LNCaP clone FGC (cell line): Measurements from ENCODE around the gene TNIK.

ENCODE experiments used
- DNase-seq: peaks from one replicate; pipeline ENCODE4 v3.0.0-alpha.2; 2011; ENCODE audit warnings: low read depth
- H3K4me3 ChIP-seq: 2 replicates; pipeline ENCODE4 v1.5.1; 2011; ENCODE audit warnings: mild to moderate bottlenecking, low read depth, low read length, control low read depth
- TF ChIP-seq, protein P1 (sequence below): IDR thresholded peaks from 2 replicates; pipeline ENCODE4 v1.5.1; 2012; ENCODE audit warnings: mild to moderate bottlenecking; ENCODE audit not compliant: control insufficient read depth, insufficient read depth; ENCODE audit errors: extremely low read depth

The TNIK gene

DNA sequence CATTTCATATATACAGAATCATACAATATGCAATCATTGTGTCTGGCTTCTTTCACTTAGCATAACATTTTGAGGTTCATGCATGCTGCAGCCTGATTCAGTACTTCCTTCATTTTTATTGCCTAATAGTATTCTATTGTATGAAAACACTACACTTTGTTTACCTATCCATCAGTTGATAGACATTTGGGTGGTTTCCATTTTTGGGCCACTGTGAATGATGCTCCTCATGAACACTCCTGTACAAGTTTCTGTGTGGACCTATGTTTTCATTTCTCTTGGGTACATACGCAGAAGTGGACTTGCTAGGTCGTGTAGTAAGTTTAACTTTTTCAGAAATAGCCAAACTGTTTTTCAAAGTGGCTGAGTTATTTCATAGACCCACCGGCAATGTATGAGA lies 18.8 kb downstream of the TNIK start:
- TF ChIP-seq, protein P1, sequence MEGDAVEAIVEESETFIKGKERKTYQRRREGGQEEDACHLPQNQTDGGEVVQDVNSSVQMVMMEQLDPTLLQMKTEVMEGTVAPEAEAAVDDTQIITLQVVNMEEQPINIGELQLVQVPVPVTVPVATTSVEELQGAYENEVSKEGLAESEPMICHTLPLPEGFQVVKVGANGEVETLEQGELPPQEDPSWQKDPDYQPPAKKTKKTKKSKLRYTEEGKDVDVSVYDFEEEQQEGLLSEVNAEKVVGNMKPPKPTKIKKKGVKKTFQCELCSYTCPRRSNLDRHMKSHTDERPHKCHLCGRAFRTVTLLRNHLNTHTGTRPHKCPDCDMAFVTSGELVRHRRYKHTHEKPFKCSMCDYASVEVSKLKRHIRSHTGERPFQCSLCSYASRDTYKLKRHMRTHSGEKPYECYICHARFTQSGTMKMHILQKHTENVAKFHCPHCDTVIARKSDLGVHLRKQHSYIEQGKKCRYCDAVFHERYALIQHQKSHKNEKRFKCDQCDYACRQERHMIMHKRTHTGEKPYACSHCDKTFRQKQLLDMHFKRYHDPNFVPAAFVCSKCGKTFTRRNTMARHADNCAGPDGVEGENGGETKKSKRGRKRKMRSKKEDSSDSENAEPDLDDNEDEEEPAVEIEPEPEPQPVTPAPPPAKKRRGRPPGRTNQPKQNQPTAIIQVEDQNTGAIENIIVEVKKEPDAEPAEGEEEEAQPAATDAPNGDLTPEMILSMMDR: no peak
- DNase-seq: no peak
- H3K4me3 ChIP-seq: no peak overlapping the region

- DNase-seq: no peak
- TF ChIP-seq, protein P1: no peak
These were observed 20.2 kb downstream of the TNIK start for GRCh38 chr3:171439996-171440395.

DNA sequence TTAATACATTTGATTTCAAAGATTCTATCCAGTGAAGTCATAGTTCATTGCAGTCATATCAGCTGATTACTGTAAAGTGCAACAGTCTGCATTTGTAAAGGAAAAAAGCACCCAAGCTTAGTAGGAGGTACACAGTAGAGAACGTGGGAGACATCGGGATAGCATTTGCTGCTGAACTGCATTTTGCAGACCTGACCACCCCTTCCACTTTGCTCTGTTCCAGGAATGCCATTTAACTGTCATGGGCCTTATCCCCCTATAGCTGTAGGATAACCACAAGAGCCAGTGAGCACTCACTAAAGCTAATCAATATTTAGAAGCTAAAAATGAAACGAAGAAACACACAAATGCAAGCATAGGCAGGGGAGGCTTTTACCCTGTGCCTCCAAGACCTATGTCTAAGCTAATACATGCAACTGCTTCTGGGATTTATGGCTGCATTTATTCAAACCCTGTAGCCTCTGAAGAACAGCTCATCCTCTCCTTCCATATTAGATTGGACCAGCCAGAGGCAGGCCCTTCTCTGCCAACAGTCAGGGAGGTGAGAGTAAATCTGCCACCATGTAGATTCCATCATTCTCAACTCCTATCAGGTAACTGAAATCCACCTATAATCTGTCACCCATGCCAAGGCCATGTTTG lies 23.0 kb downstream of the TNIK start:
- H3K4me3 ChIP-seq: no peak overlapping the region
- TF ChIP-seq, protein P1: no peak

More at GRCh38 chr3:171439996-171440395, 20.2 kb downstream of the TNIK start:
- H3K4me3 ChIP-seq: no peak overlapping the region

DNA sequence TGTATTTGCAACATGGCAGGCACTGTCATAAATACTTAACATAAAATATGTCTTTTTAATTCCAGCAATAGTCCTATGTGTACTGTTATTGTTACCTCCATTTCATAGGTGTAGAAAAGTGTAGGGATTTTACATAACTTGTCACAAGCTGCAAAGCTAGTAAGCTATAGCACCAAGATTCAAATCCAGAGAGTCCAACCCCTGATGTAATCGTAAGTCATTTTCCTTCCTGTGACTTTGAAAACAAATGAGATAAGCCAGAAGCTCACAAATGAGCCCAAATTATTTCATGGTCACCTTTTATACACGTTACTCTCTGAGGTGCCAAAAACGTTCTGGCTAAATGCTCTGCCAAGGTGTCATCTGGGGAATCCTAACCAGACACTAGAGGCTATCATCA lies 23.8 kb downstream of the TNIK start:
- H3K4me3 ChIP-seq: no peak overlapping the region
- no peak for DNase-seq
- TF ChIP-seq, protein P1: no peak

More for the DNA sequence above, 23.0 kb downstream of the TNIK start:
- DNase-seq: no peak

DNA sequence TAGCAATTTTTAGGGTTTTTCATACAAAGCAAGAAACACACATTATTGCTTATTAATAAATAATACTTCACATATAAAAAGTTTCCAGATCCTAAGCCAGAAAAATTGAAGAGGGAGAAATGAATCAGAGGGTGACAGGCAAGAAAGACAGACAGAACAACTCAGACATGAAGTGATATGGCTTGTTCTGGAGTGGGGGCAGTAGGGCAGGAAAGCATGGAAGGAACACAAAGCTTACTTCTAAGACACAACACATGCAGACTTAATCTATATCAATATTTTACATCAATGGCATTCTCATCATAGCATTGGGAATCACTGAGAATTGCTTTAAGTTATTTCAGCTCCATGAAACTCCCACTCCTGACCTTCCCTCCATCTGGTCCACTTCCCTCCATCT lies 24.4 kb downstream of the TNIK start:
- no peak overlapping the region for H3K4me3 ChIP-seq
- TF ChIP-seq, protein P1: no peak
- DNase-seq: no peak

DNA sequence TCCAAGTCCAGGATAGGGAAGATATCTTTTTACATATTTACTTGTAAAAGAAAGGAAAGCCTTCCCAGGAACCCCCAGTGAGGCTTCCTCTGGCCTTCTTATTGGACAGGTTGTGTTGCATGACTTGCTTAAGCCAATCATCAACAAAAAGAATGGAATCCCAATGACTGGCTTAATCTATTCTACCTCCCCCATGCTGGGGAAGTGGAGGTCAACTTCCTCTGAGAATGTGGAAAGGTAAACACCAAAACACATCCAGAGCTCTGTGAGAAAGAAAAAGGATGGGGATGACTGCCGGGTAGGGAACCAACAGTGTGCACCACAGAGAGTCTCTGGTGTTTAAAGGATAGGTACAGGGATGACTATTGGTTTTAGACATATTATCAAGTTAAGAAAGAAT lies 25.1 kb downstream of the TNIK start:
- no peak for DNase-seq
- H3K4me3 ChIP-seq: no peak overlapping the region
- TF ChIP-seq, protein P1: no peak

DNA sequence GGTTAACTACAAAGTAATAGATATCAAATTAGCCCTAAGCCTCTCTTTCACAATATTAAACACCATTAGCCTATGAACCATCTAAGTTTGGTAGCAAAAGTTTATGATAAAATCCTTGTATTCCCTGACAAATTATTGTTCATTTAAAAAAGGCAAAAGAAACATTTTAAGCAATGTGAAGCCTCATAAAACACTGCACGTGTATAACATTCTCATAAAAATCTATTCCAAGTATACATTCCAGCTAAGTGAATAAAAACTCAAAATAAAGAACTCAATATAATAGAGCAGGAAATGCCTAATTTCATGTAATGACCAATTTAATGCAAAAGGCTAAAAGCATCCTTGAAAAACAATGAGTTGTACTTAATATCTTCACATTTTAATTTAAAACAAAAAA lies 27.7 kb downstream of the TNIK start:
- no peak for DNase-seq
- no peak overlapping the region for H3K4me3 ChIP-seq

More for the DNA sequence above, 27.7 kb downstream of the TNIK start:
- TF ChIP-seq, protein P1: no peak
